Measurements from ENCODE around the gene TM4SF4. TPM values are rescaled to one million over a fixed set of nuclear protein-coding genes. Genes with fewer than 3 reads are reported as not detected.

TM4SF4 gene
- total RNA-seq, 1 donor from 2014 or later, result 0.67 TPM

DNA sequence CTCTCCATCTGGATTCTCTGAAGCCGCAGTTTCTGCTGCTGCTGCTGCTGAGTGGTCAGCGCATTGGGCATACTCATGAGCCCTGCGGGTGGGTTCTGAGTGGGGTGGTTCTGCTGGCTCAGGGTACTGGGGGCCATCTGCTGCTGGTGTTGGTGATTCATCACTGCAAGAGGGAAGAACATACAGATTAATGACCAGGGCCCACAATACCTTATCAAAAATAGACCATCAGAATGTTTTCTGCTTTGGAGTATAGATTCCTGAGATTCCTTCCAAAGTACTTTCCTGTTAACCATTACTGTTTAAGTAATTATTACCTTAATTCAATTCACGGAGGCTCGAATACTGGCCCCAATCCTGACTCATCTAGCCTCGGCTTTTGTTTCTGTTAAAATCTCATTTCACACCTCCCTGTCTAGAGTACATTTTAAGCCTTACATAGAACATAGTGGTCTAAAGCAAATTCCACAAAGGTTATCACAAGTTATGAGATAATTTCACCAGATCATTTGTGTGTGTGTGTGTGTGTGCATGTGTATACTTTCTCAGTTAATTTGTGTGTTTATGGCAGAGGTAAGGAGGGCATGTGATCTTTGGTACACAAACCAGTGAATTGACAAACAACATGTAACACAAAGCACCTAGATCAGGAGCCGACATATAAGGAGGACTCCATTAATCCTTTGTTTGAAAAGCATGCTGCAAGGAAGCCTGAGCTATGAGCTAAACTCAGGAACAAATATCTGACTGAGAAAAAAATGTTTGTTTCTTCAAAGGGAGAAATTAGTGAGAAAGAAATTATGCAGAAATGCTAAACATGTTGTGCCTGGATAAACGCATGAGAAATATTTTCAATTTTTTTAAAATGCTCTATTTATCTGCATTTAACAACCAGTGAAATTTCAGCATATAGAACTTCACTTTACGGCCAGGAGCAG, 68.1 kb downstream of the TM4SF4 start:
- peaks cover 43% of the 10 kb centered on the region for H3K4me1 Mint-ChIP-seq (ENCODE audit: unreplicated experiment)
- peak overlapping the region; percentile 49 for H3K4me3 Mint-ChIP-seq (ENCODE audit: unreplicated experiment)
- no peak for TF ChIP-seq CTCF (IDR thresholded peaks at IDR 0.05; ENCODE audit: unreplicated experiment)

GRCh38 chr3:149545049-149545448, 70.6 kb downstream of the TM4SF4 start:
- H3K27ac Mint-ChIP-seq (ENCODE audit: unreplicated experiment), result no peak overlapping the region
- no peaks in the 10 kb centered on the region for H3K9me3 Mint-ChIP-seq (ENCODE audit: unreplicated experiment)
- peaks cover 43% of the 10 kb centered on the region for H3K36me3 Mint-ChIP-seq (ENCODE audit: low read depth, unreplicated experiment)
- peaks cover 41% of the 10 kb centered on the region for H3K4me1 Mint-ChIP-seq (ENCODE audit: unreplicated experiment)
- no peak for TF ChIP-seq CTCF (IDR thresholded peaks at IDR 0.05; ENCODE audit: unreplicated experiment)
- peaks cover 21% of the 10 kb centered on the region for H3K27me3 Mint-ChIP-seq (ENCODE audit: unreplicated experiment)
- H3K4me3 Mint-ChIP-seq (ENCODE audit: unreplicated experiment), result peak overlapping the region; percentile 19
- no peak for DNase-seq (ENCODE audit: low spot score)

More for the DNA sequence above, 68.1 kb downstream of the TM4SF4 start:
- H3K27me3 Mint-ChIP-seq (ENCODE audit: unreplicated experiment), result peaks cover 19% of the 10 kb centered on the region
- peaks cover 36% of the 10 kb centered on the region for H3K36me3 Mint-ChIP-seq (ENCODE audit: low read depth, unreplicated experiment)
- H3K9me3 Mint-ChIP-seq (ENCODE audit: unreplicated experiment), result no peaks in the 10 kb centered on the region
- DNase-seq (ENCODE audit: low spot score), result no peak
- H3K27ac Mint-ChIP-seq (ENCODE audit: unreplicated experiment), result peak overlapping the region; percentile 7

DNA sequence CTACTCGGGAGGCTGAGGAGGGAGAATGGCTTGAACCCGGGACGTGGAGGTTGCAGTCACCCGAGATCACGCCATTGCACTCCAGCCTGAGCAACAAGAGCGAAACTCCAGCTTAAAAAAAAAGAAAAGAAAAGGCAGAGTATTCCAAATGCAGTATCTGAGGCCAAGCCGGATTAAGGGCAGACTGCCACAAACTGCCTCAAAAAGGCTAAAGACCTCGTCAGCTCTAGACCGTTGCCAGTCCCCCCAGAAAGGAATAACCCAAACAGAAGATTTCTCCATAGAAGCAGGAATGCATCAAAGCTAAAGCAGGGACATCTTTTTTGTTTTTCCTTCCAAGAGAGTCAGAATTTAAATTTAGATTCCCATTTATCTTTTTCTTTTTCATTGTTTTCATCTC, 72.9 kb downstream of the TM4SF4 start:
- Mint-ChIP-seq H3K4me1 (ENCODE audit: unreplicated experiment) (peaks cover 28% of the 10 kb centered on the region), H3K36me3 (ENCODE audit: low read depth, unreplicated experiment) (peaks cover 30% of the 10 kb centered on the region), H3K9me3 (ENCODE audit: unreplicated experiment) (no peaks in the 10 kb centered on the region), H3K27me3 (ENCODE audit: unreplicated experiment) (peaks cover 8% of the 10 kb centered on the region), H3K27ac (ENCODE audit: unreplicated experiment) (peak overlapping the region; percentile 36), H3K4me3 (ENCODE audit: unreplicated experiment) (no peak overlapping the region)
- DNase-seq (ENCODE audit: low spot score), result no peak
- no peak for TF ChIP-seq CTCF (IDR thresholded peaks at IDR 0.05; ENCODE audit: unreplicated experiment)

DNA sequence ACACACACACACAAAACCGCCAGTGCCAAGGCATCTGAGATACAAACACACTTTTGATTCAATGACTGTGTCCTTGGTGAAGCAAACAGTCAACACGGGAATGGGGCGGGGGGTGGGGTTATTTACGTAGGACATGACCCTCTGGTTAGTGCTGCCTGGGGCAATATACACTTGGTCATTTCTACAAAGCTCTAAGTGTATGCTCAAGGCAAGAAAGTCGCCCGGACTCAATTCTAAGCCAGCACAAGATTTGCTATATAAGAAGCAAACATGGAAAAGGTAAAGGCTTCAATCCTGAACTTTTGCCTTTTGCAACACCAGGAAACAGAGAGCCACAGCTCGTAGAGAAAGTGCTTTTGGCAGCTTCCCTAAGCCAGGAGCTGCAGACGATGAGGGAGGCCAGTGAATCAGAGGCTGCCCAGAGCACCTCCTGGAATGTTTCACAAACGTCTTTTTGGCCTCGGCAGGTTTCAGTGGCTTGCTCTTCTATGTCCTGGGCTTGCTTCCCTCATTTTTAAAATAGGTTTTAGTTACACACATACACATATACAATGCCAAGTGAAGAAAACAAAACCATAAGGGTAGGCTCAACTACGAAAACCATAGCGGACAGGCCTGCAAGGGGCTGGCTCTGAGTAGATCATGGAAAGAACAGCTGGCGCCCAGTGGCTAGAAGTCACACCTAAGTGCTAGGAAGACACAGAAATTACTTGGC, 73.6 kb downstream of the TM4SF4 start:
- H3K27me3 Mint-ChIP-seq (ENCODE audit: unreplicated experiment), result peaks cover 11% of the 10 kb centered on the region
- no peak for TF ChIP-seq CTCF (IDR thresholded peaks at IDR 0.05; ENCODE audit: unreplicated experiment)
- DNase-seq (ENCODE audit: low spot score), result no peak
- H3K9me3 Mint-ChIP-seq (ENCODE audit: unreplicated experiment), result no peaks in the 10 kb centered on the region
- H3K36me3 Mint-ChIP-seq (ENCODE audit: low read depth, unreplicated experiment), result peaks cover 26% of the 10 kb centered on the region
- H3K4me3 Mint-ChIP-seq (ENCODE audit: unreplicated experiment), result no peak overlapping the region
- peaks cover 28% of the 10 kb centered on the region for H3K4me1 Mint-ChIP-seq (ENCODE audit: unreplicated experiment)
- peak overlapping the region; percentile 36 for H3K27ac Mint-ChIP-seq (ENCODE audit: unreplicated experiment)

Measured in endothelial cell (in vitro differentiated cells).